Measurements from ENCODE around the gene COL10A1.

DNA sequence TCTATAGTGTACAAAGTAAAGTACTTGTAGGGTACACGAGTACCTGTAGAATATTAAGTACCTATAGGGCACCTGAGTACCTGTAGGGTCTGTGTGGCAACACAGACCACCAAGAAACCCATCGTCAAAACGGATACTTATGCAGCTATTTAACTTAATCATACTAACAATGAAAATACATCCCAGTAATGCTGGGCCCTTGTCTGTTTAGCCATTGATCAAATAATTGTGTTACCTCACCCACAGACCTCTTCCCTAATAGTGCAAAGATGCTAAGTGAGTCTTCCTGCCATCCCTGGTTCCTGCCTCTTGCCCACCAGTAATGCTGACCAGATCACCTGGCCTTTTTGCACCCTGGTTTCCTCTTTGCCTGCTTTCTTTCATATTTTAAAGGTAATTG, 7.5 kb upstream of the COL10A1 start:
- TF ChIP-seq, protein P1, sequence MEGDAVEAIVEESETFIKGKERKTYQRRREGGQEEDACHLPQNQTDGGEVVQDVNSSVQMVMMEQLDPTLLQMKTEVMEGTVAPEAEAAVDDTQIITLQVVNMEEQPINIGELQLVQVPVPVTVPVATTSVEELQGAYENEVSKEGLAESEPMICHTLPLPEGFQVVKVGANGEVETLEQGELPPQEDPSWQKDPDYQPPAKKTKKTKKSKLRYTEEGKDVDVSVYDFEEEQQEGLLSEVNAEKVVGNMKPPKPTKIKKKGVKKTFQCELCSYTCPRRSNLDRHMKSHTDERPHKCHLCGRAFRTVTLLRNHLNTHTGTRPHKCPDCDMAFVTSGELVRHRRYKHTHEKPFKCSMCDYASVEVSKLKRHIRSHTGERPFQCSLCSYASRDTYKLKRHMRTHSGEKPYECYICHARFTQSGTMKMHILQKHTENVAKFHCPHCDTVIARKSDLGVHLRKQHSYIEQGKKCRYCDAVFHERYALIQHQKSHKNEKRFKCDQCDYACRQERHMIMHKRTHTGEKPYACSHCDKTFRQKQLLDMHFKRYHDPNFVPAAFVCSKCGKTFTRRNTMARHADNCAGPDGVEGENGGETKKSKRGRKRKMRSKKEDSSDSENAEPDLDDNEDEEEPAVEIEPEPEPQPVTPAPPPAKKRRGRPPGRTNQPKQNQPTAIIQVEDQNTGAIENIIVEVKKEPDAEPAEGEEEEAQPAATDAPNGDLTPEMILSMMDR (IDR thresholded peaks at IDR 0.05 in 8 of 11, conservative IDR thresholded peaks at IDR 0.05 in 3 of 11): no peak
- no peak for TF ChIP-seq POLR2AphosphoS5 (IDR thresholded peaks at IDR 0.05)
